HG02840 (cell line): ENCODE data around the gene RPS3.
"Not testable (repeated sequence)": the region's sequence is repeated elsewhere in the genome, so short reads cannot be mapped to it uniquely, and the experiment has no call there.

Experiments used
- ATAC-seq: cut with Tn5 transposase; IDR thresholded peaks from one replicate; pipeline ENCODE4 v1.9.1; 2021; ENCODE audit warnings: mild to moderate bottlenecking, moderate library complexity, moderate number of reproducible peaks; ENCODE audit not compliant: unreplicated experiment, low FRiP score

The RPS3 gene

GRCh38 chr11:75378776-75379175 lies 20.5 kb upstream of the RPS3 start:
- not testable (repeated sequence) for ATAC-seq

GRCh38 chr11:75380245-75380644 lies 19.1 kb upstream of the RPS3 start:
- ATAC-seq, result no peak

GRCh38 chr11:75380716-75381420 lies 18.4 kb upstream of the RPS3 start:
- ATAC-seq, result no peak

DNA sequence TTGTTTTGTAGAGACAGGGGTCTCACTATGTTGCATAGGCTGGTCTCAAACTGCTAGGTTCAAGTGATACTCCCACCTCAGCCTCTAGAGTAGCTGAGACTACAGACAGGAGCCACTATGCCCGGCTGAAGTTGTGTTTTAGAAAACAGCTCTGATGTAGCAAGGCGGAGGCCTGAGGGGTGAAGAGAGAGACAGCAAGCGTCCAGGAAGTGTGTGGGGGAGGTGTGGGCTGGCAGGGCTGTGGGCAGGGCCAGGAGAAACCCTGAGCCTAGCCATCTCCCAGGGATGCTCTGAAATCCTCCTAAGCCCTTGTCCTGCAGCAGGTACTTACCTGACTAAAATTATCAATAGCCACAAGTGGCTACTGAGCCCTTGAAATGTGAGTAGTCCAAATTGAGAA lies 16.1 kb upstream of the RPS3 start:
- no peak for ATAC-seq

DNA sequence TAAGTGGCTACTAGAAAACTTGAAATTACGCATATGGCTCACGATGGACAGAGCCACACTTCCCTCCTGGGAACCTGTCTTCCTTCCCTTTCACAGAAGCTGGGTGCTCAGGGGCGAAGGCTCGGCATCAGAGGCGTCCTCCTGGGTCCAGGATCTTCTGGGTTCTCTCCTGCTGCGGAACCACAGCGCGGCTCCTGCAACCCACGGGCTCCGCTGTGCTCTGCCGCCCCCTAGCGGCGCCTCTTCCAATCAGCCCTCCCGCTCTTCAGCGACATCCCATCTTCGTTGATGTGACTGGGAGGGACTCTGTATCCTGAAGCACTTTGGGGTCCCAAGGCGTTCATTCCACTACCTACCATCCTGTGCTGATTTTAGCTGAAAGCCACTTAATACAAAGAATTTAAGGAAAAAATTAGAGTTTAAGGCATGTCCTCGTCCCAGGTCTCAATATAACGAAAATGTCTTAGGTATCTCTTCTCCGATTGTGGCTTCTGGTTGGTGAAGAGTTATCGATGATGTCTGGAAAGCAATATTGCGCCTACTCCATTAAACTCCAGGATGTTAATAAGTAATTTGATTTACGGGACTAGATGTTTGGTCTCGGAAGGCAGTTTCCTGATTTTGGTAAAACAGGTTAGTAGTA lies 14.8 kb upstream of the RPS3 start:
- no peak for ATAC-seq

- no peak for ATAC-seq
Observed at GRCh38 chr11:75386942-75387630, 12.2 kb upstream of the RPS3 start.

GRCh38 chr11:75387736-75388294 lies 11.5 kb upstream of the RPS3 start:
- ATAC-seq, result no peak

GRCh38 chr11:75388386-75389275 lies 10.7 kb upstream of the RPS3 start:
- no peak for ATAC-seq

- no peak for ATAC-seq
Observed at GRCh38 chr11:75389276-75389605, 10.1 kb upstream of the RPS3 start.

GRCh38 chr11:75389925-75390324 lies 9.4 kb upstream of the RPS3 start:
- ATAC-seq, result no peak

DNA sequence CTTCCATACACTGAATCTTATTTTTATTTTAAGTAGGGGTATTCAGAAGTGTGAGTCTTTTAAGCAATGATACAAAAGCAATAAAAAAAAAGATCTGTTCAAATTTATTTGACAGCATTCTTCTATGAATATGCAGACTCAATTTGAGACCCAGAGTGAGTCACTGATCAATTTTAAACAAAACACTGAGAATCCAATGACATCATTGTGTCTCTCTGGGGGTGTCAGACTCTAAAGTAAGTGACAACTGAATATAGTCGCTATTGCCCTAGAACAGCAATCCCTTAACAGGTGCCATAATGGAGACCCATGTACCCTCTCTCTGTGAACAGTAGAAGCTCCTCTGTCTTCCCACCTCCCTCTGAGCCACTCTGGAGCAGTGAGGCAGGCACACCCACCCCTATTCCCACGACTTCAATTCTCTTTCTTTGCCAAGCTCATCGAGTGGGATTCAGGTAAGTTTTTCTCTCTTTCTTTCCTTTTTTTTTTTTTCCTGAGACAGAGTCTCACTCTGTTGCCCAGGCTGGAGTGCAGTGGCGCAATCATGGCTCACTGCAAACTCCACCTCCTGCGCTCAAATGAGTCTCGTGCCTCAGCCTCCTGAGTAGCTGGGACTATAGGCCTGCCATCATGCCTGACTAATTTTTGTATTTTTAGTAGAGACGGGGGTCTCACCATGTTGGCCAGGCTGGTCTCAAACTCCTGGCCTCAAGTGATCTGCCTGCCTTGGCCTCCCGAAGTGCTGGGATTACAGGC lies 5.1 kb upstream of the RPS3 start:
- no peak for ATAC-seq

- ATAC-seq, result no peak
Observed at GRCh38 chr11:75398906-75399305, 412 bp upstream of the RPS3 start.

- no peak for ATAC-seq
Observed at GRCh38 chr11:75400146-75400865, 988 bp downstream of the RPS3 start.

DNA sequence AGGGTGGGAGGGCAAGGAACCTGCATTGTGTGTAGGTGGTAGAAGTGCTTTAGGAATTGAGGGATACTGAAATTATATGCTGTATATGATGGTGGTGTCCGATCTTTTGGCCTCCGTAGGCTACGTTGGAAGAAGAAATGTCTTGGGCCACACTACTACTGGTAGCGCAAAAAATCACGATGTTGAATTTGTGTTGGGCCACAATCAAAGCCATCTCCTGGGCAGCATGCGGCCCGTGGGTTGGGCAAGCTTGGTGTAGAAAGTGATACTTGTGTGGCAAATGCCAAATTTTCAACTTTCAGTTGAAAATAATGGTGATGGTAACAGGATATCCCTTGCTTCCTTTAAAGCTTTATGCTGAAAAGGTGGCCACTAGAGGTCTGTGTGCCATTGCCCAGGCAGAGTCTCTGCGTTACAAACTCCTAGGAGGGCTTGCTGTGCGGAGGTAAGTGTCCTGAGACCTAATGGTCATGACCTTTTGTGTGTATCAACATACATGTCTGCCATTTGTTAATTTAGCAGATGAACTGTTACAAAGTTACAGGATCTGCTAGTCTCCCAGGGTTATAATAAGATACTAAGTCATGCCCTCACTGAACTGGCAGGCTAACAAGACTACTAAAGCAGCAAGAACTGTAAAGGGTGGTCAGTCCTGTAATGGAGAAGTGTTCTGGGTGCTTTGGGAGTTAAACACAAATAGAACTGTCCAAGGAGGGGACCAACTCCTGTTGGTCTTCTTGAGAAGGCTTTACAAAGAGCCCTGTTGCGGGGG lies 2.9 kb downstream of the RPS3 start:
- ATAC-seq, result no peak

GRCh38 chr11:75403037-75403436 lies 3.7 kb downstream of the RPS3 start:
- ATAC-seq, result no peak

GRCh38 chr11:75403983-75404658 lies 4.8 kb downstream of the RPS3 start:
- ATAC-seq, result no peak

DNA sequence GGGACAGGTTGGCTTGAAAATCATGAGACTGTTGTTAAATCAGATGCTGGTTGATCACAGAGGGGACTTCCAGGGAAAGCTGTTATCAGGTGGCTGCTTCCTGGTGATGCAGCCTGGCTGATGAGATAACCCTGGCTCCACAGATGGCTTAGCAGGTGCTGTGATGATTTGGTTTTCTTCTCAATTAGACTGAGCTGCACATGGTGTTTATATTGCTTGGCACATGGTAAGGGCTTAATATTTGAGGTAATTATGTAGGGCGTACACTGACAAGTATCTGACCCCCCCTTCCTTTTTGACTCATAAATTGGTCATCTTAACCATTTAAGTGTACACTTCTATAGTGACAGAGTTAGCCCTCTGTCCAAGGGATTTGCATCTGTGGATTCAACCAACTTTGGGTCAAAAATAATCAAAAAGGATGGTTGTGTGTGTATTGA lies 7.0 kb downstream of the RPS3 start:
- ATAC-seq, result no peak

DNA sequence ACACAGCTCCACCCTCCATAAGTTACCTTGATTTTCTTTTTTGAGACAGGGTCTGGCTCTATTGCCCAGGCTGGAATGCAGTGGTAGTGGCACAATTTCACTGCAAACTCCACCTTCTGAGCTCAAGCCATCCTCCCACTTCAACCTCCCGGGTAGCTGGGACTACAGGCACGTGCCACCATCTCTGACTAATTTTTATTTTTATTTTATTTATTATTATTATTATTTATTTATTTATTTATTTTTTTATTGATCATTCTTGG lies 9.6 kb downstream of the RPS3 start:
- no peak for ATAC-seq
